HL-60 (cell line): ENCODE results near the gene RHCG.

Experiments used
- CTCF ChIP-seq: IDR thresholded peaks from one replicate; pipeline ENCODE4 v1.5.1; 2011; ENCODE audit warnings: low read length, control low read depth, inconsistent platforms; ENCODE audit not compliant: insufficient read depth
- POLR2AphosphoS5 ChIP-seq: IDR thresholded peaks from 2 replicates; pipeline ENCODE4 v1.6.1; 2012; ENCODE audit warnings: low read depth
- SPI1 ChIP-seq: IDR thresholded peaks from 2 replicates; pipeline ENCODE4 v1.6.1; 2012; ENCODE audit warnings: low read depth, mild to moderate bottlenecking, borderline replicate concordance
- TF ChIP-seq, protein P1 (sequence below): IDR thresholded peaks from 2 replicates; pipeline ENCODE4 v1.6.1; 2012; ENCODE audit warnings: low read depth; ENCODE audit not compliant: insufficient replicate concordance

DNA sequence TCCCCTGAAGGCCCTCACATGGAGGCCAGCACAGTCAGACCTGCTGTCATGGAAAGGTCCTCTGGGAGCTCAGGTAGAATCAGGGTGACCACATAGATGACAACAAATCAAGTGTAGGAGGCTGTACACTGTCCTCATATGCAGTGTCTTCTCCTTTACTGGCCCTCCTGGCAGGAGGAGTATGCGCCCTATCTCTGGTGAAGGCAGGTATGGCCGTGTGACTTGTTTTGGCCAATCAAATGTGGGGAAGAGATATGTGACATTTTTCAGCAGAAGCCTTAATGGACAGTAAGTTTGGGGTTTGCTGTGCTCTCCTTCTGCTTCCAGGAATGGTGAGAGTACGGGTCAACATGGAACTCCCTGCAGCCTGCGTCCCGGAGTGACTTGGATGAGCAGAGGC lies 69.9 kb downstream of the RHCG start:
- TF ChIP-seq CTCF (no peak), SPI1 (no peak), POLR2AphosphoS5 (no peak)
- TF ChIP-seq, protein P1, sequence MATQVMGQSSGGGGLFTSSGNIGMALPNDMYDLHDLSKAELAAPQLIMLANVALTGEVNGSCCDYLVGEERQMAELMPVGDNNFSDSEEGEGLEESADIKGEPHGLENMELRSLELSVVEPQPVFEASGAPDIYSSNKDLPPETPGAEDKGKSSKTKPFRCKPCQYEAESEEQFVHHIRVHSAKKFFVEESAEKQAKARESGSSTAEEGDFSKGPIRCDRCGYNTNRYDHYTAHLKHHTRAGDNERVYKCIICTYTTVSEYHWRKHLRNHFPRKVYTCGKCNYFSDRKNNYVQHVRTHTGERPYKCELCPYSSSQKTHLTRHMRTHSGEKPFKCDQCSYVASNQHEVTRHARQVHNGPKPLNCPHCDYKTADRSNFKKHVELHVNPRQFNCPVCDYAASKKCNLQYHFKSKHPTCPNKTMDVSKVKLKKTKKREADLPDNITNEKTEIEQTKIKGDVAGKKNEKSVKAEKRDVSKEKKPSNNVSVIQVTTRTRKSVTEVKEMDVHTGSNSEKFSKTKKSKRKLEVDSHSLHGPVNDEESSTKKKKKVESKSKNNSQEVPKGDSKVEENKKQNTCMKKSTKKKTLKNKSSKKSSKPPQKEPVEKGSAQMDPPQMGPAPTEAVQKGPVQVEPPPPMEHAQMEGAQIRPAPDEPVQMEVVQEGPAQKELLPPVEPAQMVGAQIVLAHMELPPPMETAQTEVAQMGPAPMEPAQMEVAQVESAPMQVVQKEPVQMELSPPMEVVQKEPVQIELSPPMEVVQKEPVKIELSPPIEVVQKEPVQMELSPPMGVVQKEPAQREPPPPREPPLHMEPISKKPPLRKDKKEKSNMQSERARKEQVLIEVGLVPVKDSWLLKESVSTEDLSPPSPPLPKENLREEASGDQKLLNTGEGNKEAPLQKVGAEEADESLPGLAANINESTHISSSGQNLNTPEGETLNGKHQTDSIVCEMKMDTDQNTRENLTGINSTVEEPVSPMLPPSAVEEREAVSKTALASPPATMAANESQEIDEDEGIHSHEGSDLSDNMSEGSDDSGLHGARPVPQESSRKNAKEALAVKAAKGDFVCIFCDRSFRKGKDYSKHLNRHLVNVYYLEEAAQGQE: no peak
